Measurements from ENCODE around the gene ZNF385D.

The ZNF385D gene

GRCh38 chr3:21662403-21662802 lies 88.6 kb downstream of the ZNF385D start:
- CTCF ChIA-PET = no interaction called here
- TF ChIP-seq CTCF (IDR thresholded peaks at IDR 0.05; ENCODE audit: control extremely low read depth, extremely low read depth, low read depth, missing control alignments) = no peak
- POLR2A ChIA-PET = no interaction called here
- no peak for DNase-seq (ENCODE audit: extremely low spot score)

GRCh38 chr3:21654662-21655061 lies 96.3 kb downstream of the ZNF385D start:
- DNase-seq (ENCODE audit: extremely low spot score) = no peak
- ChIA-PET POLR2A (no interaction called here), CTCF (no interaction called here)
- no peak for TF ChIP-seq CTCF (IDR thresholded peaks at IDR 0.05; ENCODE audit: control extremely low read depth, extremely low read depth, low read depth, missing control alignments)

- POLR2A ChIA-PET = no interaction called here
- no peak for TF ChIP-seq CTCF (IDR thresholded peaks at IDR 0.05; ENCODE audit: control extremely low read depth, extremely low read depth, low read depth, missing control alignments)
- DNase-seq (ENCODE audit: extremely low spot score) = no peak
- CTCF ChIA-PET = no interaction called here
Observed at GRCh38 chr3:21654241-21654640, 96.8 kb downstream of the ZNF385D start.

- TF ChIP-seq CTCF (IDR thresholded peaks at IDR 0.05; ENCODE audit: control extremely low read depth, extremely low read depth, low read depth, missing control alignments) = no peak
- DNase-seq (ENCODE audit: extremely low spot score) = no peak
- CTCF ChIA-PET = interaction anchor here (1.0 to 1.2 kb wide), 2 partner anchors 19 to 20 kb away, joined by 3 read pairs; no protein-coding TSS in a partner anchor
- POLR2A ChIA-PET = no interaction called here
Observed at GRCh38 chr3:21649519-21649918, 101.5 kb downstream of the ZNF385D start.

- DNase-seq (ENCODE audit: extremely low spot score) = no peak
- ChIA-PET POLR2A (no interaction called here), CTCF (no interaction called here)
- no peak for TF ChIP-seq CTCF (IDR thresholded peaks at IDR 0.05; ENCODE audit: control extremely low read depth, extremely low read depth, low read depth, missing control alignments)
Observed at GRCh38 chr3:21647961-21648360, 103.0 kb downstream of the ZNF385D start.

GRCh38 chr3:21645121-21645897 lies 105.7 kb downstream of the ZNF385D start:
- no peak for TF ChIP-seq CTCF (IDR thresholded peaks at IDR 0.05; ENCODE audit: control extremely low read depth, extremely low read depth, low read depth, missing control alignments)
- POLR2A ChIA-PET = no interaction called here
- no peak for DNase-seq (ENCODE audit: extremely low spot score)
- CTCF ChIA-PET = interaction anchor here (0.9 kb wide), 1 partner anchor 8 kb away, joined by 3 read pairs; no protein-coding TSS in a partner anchor
